ENCODE data around the gene POLR2B. TPM values are rescaled to one million over a fixed set of nuclear protein-coding genes. Genes with fewer than 3 reads are reported as not detected.
A peak's percentile ranks its signal among the peaks of the same experiment; 100 is the strongest.
"Not testable (repeated sequence)": the region's sequence is repeated elsewhere in the genome, so short reads cannot be mapped to it uniquely, and the experiment has no call there.

POLR2B gene
- total RNA-seq, 1 donor: 41.2 TPM

DNA sequence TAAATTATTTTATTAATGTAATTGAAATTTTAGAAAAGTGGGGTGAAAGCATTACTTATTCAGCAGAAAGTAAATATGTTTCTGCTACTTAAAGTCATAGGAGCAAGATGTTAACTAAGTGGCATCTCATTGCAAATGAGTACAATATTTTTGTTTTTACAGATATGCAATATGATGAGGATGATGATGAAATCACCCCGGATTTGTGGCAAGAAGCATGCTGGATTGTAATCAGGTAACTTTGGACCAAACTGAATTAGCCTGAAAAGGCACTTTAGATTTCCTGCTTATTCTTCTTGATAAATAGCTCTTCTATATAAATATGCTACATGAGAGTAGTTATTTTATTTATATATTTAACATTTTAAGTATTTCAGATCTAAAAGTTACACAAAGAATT lies 7.5 kb downstream of the POLR2B start:
- DNase-seq (ENCODE audit: low read depth in 2 of 3, low spot score in 2 of 3): no peak

DNA sequence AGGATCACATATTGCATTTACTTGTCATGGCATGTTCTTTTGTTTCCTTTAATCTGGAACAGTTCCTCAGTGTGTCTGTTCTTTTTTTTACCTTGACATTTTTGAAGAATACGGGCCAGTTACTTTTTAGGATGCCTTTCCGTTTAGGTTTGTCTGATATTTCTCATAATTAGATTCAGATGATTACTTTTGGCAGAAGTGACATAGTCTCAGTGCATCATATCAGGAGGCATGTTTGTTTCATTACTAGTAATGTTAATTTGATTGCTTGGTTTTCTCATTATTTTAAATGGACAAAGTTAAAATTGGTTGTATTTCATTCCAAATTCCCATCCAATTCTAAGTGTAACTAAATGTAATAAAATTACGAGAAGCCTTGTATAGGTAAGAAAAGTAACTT lies 8.3 kb downstream of the POLR2B start:
- no peak for DNase-seq (ENCODE audit: low read depth in 2 of 3, low spot score in 2 of 3)

DNA sequence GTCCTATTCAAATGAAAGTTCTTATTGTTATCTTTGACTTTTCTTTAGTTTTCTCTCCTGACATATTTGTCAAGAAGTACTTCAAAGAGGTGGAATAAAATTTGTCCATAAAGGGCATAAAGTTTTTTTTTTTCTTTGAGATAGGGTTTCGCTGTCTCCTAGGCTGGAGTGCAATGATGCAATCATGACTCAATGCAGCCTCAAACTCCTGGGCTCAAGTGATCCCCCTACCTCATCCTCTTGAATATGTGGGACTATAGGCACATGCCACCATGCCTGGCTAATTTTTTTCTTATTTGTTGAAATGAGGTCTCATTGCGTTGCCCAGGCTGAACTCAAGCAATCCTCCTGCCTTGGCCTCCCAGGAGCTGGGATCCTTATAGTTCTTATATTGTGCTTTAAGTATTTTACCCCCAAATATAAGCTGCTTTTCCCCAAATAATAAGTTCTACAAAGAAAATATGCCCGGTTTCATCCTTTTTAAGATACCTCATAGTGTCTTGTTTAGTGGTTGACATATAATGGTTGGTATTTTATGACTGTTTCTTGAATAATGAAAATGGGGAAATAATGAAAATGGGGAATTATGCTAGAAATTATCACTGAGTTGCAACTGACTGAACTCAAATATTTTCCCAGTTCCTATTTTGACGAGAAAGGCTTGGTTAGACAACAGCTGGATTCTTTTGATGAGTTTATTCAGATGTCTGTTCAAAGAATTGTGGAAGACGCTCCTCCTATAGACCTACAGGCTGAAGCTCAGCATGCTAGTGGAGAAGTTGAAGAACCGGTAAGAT lies 11.6 kb downstream of the POLR2B start:
- DNase-seq (ENCODE audit: low read depth in 2 of 3, low spot score in 2 of 3): no peak

DNA sequence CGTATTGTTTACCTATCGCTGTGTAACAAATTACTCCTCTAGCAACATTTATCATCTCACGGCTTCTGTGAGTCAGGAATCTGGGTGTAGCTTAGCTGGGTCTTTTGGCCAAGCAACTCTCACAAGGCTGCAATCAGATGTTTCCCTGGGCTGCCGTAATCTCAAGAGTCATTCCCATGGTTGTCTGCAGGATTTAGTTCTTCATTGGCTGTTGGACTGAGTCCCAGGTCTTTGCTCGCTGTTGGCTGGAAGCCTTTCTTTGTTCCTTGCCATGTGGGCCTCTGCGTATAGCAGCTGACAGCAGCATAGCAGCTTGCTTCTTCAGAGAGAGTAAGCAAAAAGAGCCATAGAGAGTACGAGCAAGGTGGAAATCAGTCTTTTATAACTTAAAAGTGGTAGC lies 16.8 kb downstream of the POLR2B start:
- no peak for DNase-seq (ENCODE audit: low read depth in 2 of 3, low spot score in 2 of 3)

DNA sequence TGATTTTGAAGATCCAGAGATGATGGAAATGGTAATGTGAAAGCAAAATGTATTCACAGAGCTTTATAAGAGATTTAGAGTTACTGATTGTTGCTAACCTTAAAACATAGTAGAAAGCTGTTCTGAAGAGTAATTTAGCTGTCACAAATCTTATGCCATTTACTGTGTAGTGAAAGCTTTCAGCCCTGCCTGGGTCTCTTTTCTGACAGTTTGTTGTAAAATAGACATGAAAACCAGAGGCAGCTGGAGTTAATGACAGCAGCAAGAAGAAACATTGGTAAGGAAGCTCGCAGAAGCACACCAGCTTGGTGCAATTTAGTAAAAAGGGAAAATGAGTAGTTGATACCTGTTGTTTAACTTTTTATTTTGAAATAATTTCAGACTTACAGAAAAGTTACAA lies 21.1 kb downstream of the POLR2B start:
- no peak for DNase-seq (ENCODE audit: low read depth in 2 of 3, low spot score in 2 of 3)

DNA sequence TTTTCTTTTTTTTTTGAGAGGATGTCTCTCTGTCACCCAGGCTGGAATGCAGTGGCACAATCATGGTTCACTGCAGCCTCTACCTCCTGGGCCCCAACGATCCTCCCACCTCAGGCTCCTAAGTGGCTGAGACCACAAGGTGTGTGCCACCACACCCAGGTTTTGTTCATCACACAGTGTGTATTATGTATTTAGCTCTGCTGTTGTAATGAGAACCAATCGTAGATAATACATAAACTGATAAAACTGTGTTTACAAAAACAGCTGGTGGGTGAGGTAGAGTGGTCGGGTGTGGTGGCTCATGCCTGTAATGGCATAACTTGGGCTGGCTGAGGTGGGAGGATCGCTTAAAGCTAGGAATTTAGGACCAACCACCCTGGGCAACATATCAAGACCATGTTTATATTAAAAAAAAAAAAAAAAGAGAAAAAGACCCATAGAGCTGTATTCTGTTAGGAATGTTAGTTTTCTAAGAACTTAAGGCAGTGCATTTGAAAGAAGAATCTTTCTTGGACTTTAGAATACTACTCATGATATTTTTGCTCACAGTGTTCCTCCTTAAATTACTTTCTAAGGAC lies 34.9 kb downstream of the POLR2B start:
- no peak for DNase-seq (ENCODE audit: low read depth in 2 of 3, low spot score in 2 of 3)

DNA sequence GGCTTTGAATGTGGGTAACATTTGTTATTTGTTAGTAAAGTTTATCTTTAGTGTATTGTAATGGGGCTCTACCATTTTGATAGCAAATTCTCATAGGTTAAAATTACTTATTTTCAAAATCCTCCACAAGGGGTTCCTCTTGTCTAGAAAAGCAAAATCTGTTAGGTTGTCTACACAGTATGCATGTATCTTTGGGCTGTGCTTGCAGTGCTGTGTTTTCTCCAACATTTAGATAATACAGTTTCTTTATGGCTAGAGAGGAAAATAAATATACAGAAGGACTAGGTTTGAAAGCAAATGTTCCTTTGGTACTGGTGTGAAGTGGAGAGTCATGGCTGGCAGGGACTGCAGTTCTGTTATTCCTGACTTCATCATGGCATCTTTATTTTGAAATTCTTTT lies 40.3 kb downstream of the POLR2B start:
- peak in 1 of 3 donors; percentile 10 for DNase-seq (ENCODE audit: low read depth in 2 of 3, low spot score in 2 of 3)

DNA sequence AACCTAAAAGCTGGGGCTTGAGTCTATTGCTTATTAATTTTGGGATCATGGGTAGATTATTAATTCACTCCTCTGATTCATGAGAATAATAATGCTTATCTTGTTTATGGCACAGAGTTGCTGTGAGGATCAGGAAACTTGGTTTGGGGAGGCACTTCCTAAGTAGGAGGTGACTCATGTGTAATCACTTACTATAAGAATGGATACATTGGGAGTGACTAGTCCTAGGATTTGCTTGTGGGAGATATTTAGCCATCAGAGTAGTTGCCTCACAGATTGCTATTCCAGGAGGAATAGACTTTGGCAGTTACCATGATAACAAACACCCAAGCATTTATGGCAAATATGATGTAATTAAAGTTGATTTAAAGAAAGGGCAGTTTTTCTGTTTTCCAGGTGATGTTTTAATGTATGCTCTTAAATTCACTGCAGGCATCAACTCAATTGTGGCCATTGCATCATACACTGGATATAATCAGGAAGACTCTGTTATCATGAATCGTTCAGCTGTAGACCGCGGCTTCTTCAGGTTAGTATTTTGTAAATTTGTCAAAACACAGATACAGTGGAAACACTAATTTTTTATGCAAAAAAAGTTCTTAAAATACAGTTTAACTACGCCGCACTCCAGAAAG lies 41.9 kb downstream of the POLR2B start:
- no peak for DNase-seq (ENCODE audit: low read depth in 2 of 3, low spot score in 2 of 3)

DNA sequence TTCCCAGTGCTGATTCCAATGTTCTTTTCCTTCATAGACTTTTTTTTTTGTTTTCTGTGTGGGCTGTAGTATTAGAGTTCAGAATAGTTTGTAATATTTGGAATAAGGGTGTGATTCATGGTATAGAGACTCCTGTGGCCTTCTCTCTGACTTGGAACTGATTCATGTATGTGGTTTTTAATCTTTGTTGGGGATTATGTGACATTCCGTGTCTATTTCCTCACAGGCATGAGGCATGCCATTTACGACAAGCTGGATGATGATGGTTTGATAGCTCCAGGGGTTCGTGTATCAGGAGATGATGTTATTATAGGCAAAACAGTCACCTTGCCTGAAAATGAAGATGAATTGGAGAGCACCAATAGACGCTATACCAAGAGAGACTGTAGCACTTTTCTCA lies 44.4 kb downstream of the POLR2B start:
- no peak for DNase-seq (ENCODE audit: low read depth in 2 of 3, low spot score in 2 of 3)

DNA sequence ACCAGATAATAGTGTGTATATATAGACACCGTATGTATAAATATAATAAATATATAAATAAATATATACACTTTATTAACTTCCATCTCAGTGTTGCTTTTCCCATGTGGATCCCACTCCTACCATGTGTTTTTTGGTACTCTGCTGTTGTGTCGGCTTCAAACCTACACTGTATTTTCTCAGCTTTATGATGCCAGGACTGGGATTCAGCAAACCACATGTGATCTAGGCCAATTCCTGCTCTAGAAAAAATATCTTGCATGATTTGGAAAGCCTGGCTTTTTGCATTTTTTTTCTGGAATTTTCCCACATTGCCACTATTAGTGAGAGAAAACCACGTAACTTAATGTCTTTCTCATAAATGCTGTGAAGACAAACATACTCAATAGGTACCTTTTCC lies 55.8 kb downstream of the POLR2B start:
- no peak for DNase-seq (ENCODE audit: low read depth in 2 of 3, low spot score in 2 of 3)

DNA sequence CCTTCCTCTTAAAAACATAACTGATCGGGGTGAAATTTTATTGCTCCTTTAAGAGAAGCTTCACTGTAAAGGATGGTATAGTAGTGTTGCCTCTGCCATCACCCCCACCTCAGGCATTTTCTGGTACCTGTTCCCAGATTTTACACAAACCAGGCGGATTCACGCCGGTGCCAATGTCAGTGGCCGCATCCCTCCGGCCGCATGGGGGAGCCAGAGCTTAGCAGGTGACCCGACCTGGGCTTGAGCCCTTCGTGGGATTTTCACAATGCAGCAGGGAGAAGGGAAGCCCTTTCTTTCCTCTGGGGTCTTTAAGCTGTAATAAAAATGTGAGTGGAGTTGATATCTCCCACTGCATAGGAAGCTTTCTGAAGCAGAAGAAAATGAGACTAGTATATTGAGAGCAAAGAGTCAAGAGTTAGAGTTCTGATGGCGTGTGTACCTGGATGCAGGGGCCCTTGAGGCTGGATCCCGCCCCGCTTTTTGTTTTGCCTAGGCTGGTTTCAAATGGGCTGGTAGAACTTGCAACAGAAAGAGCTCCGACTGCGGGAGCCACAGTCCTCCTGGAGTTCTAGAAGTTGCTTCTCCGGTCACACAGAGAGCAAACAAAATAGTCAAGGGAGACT lies 59.4 kb downstream of the POLR2B start:
- peak in 2 of 3 donors; percentile 41 to 61 for DNase-seq (ENCODE audit: low read depth in 2 of 3, low spot score in 2 of 3)

DNA sequence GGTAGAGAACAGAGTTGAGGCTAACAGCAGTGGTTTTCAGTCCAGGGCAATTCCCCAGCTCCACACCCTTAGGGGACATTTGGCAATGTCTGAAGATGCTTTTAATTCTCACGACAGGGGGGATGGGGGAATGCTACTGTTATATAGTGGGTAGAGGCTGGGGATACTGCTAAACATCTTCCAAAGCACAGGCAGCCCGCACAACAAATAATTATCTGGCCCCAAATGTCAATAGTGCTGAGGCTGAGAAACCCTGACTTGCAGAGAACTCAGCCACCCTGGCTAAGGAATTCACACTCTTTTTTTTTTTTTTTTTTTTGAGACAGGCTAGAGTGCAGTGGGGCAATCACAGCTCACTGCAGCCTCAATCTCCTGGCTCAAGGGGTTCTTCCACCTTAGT lies 60.6 kb downstream of the POLR2B start:
- no peak for DNase-seq (ENCODE audit: low read depth in 2 of 3, low spot score in 2 of 3)

DNA sequence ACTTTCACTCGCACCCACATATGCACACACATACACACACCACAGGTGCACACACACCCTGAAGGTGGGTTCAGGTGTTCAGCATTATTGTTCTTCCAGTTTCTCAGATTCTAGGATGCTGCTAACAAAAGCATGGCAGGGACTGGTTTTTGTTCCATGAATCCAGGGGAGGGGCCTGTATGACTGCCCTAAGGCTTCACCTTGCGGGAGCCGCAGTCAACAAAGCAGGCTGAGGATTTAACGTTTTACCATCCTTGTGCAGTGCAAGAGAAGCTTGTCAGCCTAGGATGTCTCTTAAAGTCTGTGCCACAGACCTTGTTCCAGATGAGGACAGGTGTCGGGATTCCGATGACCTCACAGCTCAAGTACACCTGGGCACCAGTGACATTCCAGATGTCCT lies 61.8 kb downstream of the POLR2B start:
- no peak for DNase-seq (ENCODE audit: low read depth in 2 of 3, low spot score in 2 of 3)

DNA sequence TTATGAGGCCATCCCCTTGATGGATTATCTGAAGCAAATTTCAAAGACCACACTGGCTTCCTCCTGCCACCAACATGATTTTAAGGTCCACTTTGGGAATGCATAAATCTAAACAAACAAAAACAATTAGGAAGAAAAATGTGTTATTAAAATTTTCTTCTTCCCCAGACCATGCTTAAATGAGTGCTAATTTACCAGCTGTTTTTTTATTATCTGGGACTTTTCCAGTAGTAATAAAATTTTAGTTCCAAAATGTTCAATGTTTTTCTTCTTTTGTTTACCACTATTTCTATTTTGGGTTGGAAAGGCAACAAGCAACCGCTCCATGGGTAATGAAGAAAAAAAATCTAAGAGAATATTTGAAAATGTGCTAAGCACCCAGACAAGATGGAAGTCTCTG lies 62.3 kb downstream of the POLR2B start:
- no peak for DNase-seq (ENCODE audit: low read depth in 2 of 3, low spot score in 2 of 3)

DNA sequence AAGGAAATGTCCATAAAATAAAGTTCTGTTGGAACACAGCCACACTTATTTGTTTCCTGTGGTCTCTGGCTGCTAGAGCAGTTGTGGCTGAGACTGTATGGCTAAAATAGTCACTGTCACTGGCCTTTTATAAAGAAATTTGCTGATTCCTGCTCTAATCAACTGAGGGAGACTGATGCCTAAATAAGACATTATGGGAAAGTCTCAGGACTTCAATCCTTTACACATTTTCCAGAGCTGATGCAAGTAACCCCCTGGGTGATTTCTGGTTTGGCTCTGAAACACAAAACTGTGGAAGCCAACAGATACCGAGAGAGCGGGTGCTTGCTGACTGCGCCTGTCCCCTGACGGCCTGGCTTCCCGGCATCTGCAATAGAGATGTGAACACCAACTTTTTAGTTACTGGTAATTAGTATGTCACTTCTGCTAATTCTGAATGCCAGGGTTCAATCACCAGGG lies 64.0 kb downstream of the POLR2B start:
- no peak for DNase-seq (ENCODE audit: low read depth in 2 of 3, low spot score in 2 of 3)

DNA sequence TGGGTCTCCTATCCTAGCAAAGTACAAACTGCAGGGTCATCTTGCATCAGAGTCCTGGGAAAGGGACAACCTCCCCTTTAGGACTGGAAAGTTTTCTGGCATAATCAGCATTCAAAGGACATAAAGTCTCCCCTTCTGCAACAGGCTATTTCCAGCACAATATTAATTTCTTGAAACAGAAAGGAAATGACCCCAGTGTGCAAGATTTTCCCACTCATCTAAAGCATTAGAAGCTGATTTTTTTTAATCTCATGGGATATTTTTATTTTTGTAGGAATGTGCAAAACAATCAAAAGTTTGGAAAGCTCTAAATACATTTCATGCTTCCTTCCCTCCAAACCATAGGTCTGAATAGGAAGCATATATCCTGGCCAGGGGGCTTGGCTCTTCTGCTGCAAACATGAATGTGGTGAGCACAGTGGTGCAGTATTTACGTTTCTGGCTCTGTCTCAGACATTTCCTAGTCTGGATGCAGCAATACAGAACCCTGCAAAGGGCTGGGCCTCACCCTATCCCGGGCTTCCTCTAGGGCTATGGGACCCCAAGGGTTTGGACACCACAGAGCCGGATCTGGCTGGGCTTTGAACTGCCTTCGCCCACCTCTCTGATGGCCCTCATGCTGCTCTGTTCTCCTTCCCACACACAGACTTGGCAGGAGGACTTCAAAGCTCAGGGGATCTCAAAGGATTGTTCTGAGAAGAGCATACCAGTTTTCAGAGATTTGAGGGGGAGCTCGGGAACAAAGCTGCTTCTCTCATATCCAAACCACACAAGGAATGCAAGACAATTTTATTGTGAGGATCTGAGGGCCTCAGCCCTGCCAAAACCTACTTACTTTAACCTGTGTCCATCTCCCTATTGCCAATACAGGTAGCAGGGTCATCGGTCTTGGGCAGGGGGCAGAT lies 64.9 kb downstream of the POLR2B start:
- no peak for DNase-seq (ENCODE audit: low read depth in 2 of 3, low spot score in 2 of 3)

DNA sequence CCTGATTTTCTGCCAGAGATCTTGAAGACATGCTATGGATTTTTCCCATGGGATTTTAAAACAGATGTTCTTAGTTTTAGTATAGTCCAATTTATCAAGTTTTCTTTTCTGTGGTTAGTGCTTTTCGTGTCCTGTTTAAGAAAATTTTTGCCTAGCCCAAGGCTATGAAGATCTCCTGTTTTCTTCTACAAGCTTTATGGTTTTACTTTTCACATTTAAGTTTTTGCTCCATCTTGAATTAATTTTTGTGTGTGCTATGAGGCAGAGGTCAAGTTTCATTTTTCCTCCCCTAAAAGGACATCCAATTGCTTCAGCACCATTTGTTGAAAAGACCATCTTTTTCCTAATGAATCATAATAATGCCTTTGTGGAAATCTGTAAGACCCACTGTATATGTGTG lies 65.6 kb downstream of the POLR2B start:
- no peak for DNase-seq (ENCODE audit: low read depth in 2 of 3, low spot score in 2 of 3)

DNA sequence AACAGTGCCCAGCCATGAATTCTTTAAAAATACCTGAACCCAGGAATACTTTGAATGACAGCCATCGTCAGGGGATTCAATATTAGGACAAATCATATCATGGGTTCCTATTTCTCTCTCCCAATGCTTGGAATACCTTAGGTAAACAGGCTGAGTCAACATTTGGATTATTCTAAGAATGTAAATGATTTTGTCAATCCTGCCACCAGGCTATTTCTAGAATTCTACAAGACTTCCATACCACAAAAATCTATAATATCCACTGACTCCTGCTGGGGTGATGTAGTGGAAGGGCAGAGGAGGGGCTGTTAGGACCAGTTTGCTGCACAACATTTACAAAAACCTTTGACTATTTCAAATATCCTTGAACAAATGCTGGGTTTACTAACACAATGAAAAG lies 66.3 kb downstream of the POLR2B start:
- DNase-seq (ENCODE audit: low read depth in 2 of 3, low spot score in 2 of 3): no peak

DNA sequence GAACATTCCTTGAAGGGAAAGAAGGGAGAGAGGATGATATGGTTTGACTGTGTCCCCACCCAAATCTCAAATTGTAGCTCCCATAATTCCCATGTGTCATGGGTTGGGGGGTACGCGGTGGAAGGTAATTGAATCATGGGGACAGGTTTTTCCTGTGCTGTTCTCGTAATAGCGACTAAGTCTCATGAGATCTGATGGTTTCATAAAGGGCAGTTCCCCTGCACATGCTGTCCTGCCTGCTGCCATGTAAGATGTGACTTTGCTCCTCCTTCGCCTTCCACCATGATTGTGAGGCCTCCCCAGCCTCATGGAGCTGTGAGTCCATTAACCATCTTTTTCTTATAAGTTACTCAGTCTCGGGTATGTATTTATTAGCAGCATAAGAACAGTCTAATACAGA lies 68.3 kb downstream of the POLR2B start:
- DNase-seq (ENCODE audit: low read depth in 2 of 3, low spot score in 2 of 3): not testable (repeated sequence)

DNA sequence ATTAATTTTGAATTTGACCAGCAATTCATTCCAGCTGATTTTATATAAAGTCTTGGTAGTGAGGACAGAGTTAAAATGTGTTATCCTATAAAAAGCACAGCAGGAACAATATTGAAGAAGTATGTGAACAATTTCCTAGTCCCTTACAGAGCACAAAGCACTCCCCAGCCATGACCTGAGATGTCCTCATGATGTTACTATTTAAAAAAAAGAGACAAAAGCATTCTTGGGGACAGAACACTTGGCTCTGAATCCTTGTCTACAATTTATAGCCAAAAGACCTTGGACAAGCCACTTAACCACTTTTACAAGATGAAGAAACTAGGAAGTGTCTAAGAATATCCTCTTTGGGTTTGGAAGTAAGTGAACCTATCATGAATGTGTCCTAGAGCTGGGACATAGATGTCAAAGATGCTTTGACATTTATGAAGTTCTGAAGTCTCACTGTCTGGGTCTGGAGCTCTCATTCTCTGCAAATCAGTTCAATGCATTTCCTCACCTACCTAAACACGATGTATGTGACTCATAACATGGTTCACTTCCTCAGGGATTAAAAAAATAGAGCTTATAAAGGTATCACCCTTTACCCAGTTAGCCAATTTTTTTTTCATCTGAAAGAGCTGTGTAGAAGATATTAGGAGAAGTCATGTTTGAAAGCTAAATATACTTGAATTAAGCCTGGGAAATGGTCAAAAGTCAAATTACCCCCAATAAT lies 70.1 kb downstream of the POLR2B start:
- no peak for DNase-seq (ENCODE audit: low read depth in 2 of 3, low spot score in 2 of 3)

Data from hematopoietic multipotent progenitor cell (in vitro differentiated cells).